ENCODE measurements around the gene HBS1L. TPM values are rescaled to one million over a fixed set of nuclear protein-coding genes. Genes with fewer than 3 reads are reported as not detected.

HBS1L gene
- total RNA-seq, 4 donors from 2014 or later, result 25.2 to 94.1 (median 37.5) TPM

GRCh38 chr6:135022050-135022697 lies 32.4 kb downstream of the HBS1L start:
- no peaks in the 10 kb centered on the region for H3K4me1 ChIP-seq
- H3K36me3 ChIP-seq, result no peaks in the 10 kb centered on the region
- no peak overlapping the region for H3K4me3 ChIP-seq
- H3K27ac ChIP-seq, result peak overlapping the region in 1 of 4 donors; percentile 28
- no peaks in the 10 kb centered on the region for H3K27me3 ChIP-seq
- no peaks in the 10 kb centered on the region for H3K9me3 ChIP-seq
- TF ChIP-seq CTCF (IDR thresholded peaks at IDR 0.05) (no peak), POLR2A (IDR thresholded peaks at IDR 0.05) (no peak)
- DNase-seq, result no peak

GRCh38 chr6:135021310-135022049 lies 33.1 kb downstream of the HBS1L start:
- no peaks in the 10 kb centered on the region for H3K4me1 ChIP-seq
- TF ChIP-seq CTCF (IDR thresholded peaks at IDR 0.05) (no peak), POLR2A (IDR thresholded peaks at IDR 0.05) (no peak)
- H3K27me3 ChIP-seq, result no peaks in the 10 kb centered on the region
- DNase-seq, result no peak
- no peaks in the 10 kb centered on the region for H3K36me3 ChIP-seq
- H3K4me3 ChIP-seq, result no peak overlapping the region
- H3K27ac ChIP-seq, result peak overlapping the region in 1 of 4 donors; percentile 28
- H3K9me3 ChIP-seq, result no peaks in the 10 kb centered on the region

GRCh38 chr6:135018941-135019340 lies 35.7 kb downstream of the HBS1L start:
- Histone ChIP-seq H3K36me3 (no peaks in the 10 kb centered on the region), H3K27me3 (no peaks in the 10 kb centered on the region), H3K27ac (no peak overlapping the region), H3K4me3 (no peak overlapping the region), H3K9me3 (no peaks in the 10 kb centered on the region), H3K4me1 (no peaks in the 10 kb centered on the region)
- no peak for DNase-seq
- TF ChIP-seq POLR2A (IDR thresholded peaks at IDR 0.05), result no peak
- TF ChIP-seq CTCF (IDR thresholded peaks at IDR 0.05), result no peak

GRCh38 chr6:135018052-135018451 lies 36.6 kb downstream of the HBS1L start:
- no peak for TF ChIP-seq POLR2A (IDR thresholded peaks at IDR 0.05)
- TF ChIP-seq CTCF (IDR thresholded peaks at IDR 0.05), result no peak
- Histone ChIP-seq H3K36me3 (no peaks in the 10 kb centered on the region), H3K4me3 (no peak overlapping the region), H3K27ac (no peak overlapping the region), H3K27me3 (no peaks in the 10 kb centered on the region), H3K4me1 (no peaks in the 10 kb centered on the region), H3K9me3 (no peaks in the 10 kb centered on the region)
- no peak for DNase-seq

GRCh38 chr6:135014353-135014832 lies 40.2 kb downstream of the HBS1L start:
- no peak for DNase-seq
- no peak for TF ChIP-seq CTCF (IDR thresholded peaks at IDR 0.05)
- TF ChIP-seq POLR2A (IDR thresholded peaks at IDR 0.05), result no peak
- no peaks in the 10 kb centered on the region for H3K9me3 ChIP-seq
- no peaks in the 10 kb centered on the region for H3K36me3 ChIP-seq
- H3K4me3 ChIP-seq, result no peak overlapping the region
- H3K4me1 ChIP-seq, result no peaks in the 10 kb centered on the region
- peak overlapping the region in 2 of 4 donors; percentile 23 to 28 for H3K27ac ChIP-seq
- H3K27me3 ChIP-seq, result no peaks in the 10 kb centered on the region
